Esophagus squamous epithelium (tissue), 4 donors: ENCODE results near the gene BOLA2B.
"Not testable (repeated sequence)": the region's sequence is repeated elsewhere in the genome, so short reads cannot be mapped to it uniquely, and the experiment has no call there.

ENCODE experiments used
- CTCF ChIP-seq, 6 experiments: fragments of 450-650 bp in 4 of 6; fragments of 200-600 bp in 2 of 6; sonication (generic) in 2 of 6; IDR thresholded peaks; one replicate each; pipeline ENCODE4 v1.5.1; 2016 to 2019; ENCODE audit warnings: antibody characterized with exemption in 6 of 6, mild to moderate bottlenecking in 4 of 6, moderate library complexity in 4 of 6
- POLR2A ChIP-seq, 4 donors: fragments of 450-650 bp; IDR thresholded peaks; one replicate each; pipeline ENCODE4 v1.6.1; 2017; ENCODE audit warnings: antibody characterized with exemption in 4 of 4, mild to moderate bottlenecking in 4 of 4, moderate library complexity in 3 of 4

GRCh38 chr16:30176876-30177275, 16.6 kb downstream of the BOLA2B start:
- not testable (repeated sequence) for TF ChIP-seq CTCF, POLR2A (IDR thresholded peaks at IDR 0.05)
